IMR-90 (cell line): ENCODE measurements around the gene CNOT6. TPM values are rescaled to one million over a fixed set of nuclear protein-coding genes. Genes with fewer than 3 reads are reported as not detected.
A peak's percentile ranks its signal among the peaks of the same experiment; 100 is the strongest.

Experiments used
- ATAC-seq: fragments of 200-7000 bp; cut with Tn5 transposase; 2 replicates; pipeline ENCODE4 v1.9.1; 2020; ENCODE audit warnings: low read depth, mild to moderate bottlenecking, moderate library complexity
- BruUV-seq: library from RNA; stranded (reverse); fragments of 400-500 nt; replicated peaks from 2 replicates; lab custom pipeline; 2021; lab: Mats Ljungman, UMichigan
- CTCF ChIA-PET: fragments of 300-600 bp; formaldehyde crosslinking; extraction: SDS; loops from one replicate; lab custom pipeline; 2021; ENCODE audit warnings: antibody characterized with exemption; lab: Yijun Ruan, JAX
- POLR2A ChIA-PET: fragments of 300-600 bp; sonication (Branson Sonifier 250); formaldehyde crosslinking; loops from one replicate; lab custom pipeline; 2022; ENCODE audit warnings: antibody characterized with exemption; ENCODE audit not compliant: unreplicated experiment; lab: Charles Lee
- DNase-seq: peaks from one replicate; pipeline ENCODE4 v3.0.0; 2013
- H2AFZ ChIP-seq: replicated peaks from 2 replicates; pipeline ENCODE3; 2013; ENCODE audit warnings: low read length, mild to moderate bottlenecking; ENCODE audit not compliant: poor library complexity
- H2AK5ac ChIP-seq: 2 replicates; pipeline ENCODE4 v1.6.1; 2013; ENCODE audit warnings: low read depth, low read length, inconsistent platforms
- H2AK9ac ChIP-seq: replicated peaks from 2 replicates; pipeline ENCODE3; 2013; ENCODE audit warnings: mild to moderate bottlenecking, low read depth, low read length, moderate library complexity; ENCODE audit not compliant: poor library complexity
- H2BK120ac ChIP-seq: 2 replicates; pipeline ENCODE4 v1.6.1; 2013; ENCODE audit warnings: low read depth, low read length, inconsistent platforms
- H2BK15ac ChIP-seq: 3 replicates; pipeline ENCODE4 v1.6.1; 2013; ENCODE audit warnings: low read depth, low read length, inconsistent platforms
- H2BK20ac ChIP-seq: 2 replicates; pipeline ENCODE4 v1.6.1; 2013; ENCODE audit warnings: low read depth, mild to moderate bottlenecking, inconsistent platforms, low read length, moderate library complexity
- H2BK5ac ChIP-seq: 2 replicates; pipeline ENCODE4 v1.6.1; 2013; ENCODE audit warnings: mild to moderate bottlenecking, low read depth, low read length, inconsistent platforms; ENCODE audit not compliant: poor library complexity, severe bottlenecking
- H3K14ac ChIP-seq: replicated peaks from 2 replicates; pipeline ENCODE4 v1.6.1; 2013; ENCODE audit warnings: low read depth, low read length, inconsistent platforms
- H3K18ac ChIP-seq: 2 replicates; pipeline ENCODE4 v1.6.1; 2013; ENCODE audit warnings: low read depth, low read length, control low read depth
- H3K23ac ChIP-seq: 2 replicates; pipeline ENCODE4 v1.6.1; 2013; ENCODE audit warnings: low read depth, low read length, inconsistent platforms
- H3K27ac ChIP-seq: 2 replicates; pipeline ENCODE4 v1.5.1; 2013; ENCODE audit warnings: mild to moderate bottlenecking, control low read depth, low read length; ENCODE audit not compliant: insufficient read depth
- H3K27me3 ChIP-seq: 2 replicates; pipeline ENCODE4 v1.6.1; 2013; ENCODE audit warnings: low read length; ENCODE audit not compliant: control insufficient read depth, insufficient read depth
- H3K36me3 ChIP-seq: 2 replicates; pipeline ENCODE4 v1.6.1; 2013; ENCODE audit warnings: low read length, mixed read lengths; ENCODE audit not compliant: control insufficient read depth, insufficient read depth
- H3K4ac ChIP-seq: 2 replicates; pipeline ENCODE4 v1.6.1; 2013; ENCODE audit warnings: low read depth, low read length, inconsistent platforms
- H3K4me1 ChIP-seq: 2 replicates; pipeline ENCODE4 v1.6.1; 2013; ENCODE audit warnings: low read length, mixed read lengths; ENCODE audit not compliant: control insufficient read depth, insufficient read depth
- H3K4me2 ChIP-seq: 2 replicates; pipeline ENCODE4 v1.6.1; 2013; ENCODE audit warnings: low read depth, mild to moderate bottlenecking, control low read depth, low read length, moderate library complexity
- H3K4me3 ChIP-seq: 2 replicates; pipeline ENCODE4 v1.5.1; 2013; ENCODE audit warnings: low read depth, mild to moderate bottlenecking, control low read depth, low read length, moderate library complexity; ENCODE audit not compliant: insufficient read depth
- H3K56ac ChIP-seq: 2 replicates; pipeline ENCODE4 v1.6.1; 2013; ENCODE audit warnings: low read length, inconsistent platforms; ENCODE audit not compliant: insufficient read depth; ENCODE audit errors: extremely low read depth
- H3K79me1 ChIP-seq, 2 experiments: 2 replicates each; pipeline ENCODE4 v1.6.1; 2013; ENCODE audit warnings: low read length in 2 of 2, inconsistent platforms in 1 of 2, low read depth in 1 of 2
- H3K9ac ChIP-seq: 2 replicates; pipeline ENCODE4 v1.6.1; 2013; ENCODE audit warnings: low read depth, low read length, control low read depth
- H3K9me1 ChIP-seq: 2 replicates; pipeline ENCODE4 v1.6.1; 2013; ENCODE audit warnings: low read length, inconsistent platforms; ENCODE audit not compliant: insufficient read depth
- H3K9me3 ChIP-seq: 2 replicates; pipeline ENCODE4 v1.6.1; 2013; ENCODE audit warnings: low read length; ENCODE audit not compliant: control insufficient read depth, insufficient read depth
- H4K20me1 ChIP-seq: 2 replicates; pipeline ENCODE4 v1.6.1; 2013; ENCODE audit warnings: low read length, inconsistent platforms; ENCODE audit not compliant: insufficient read depth
- H4K5ac ChIP-seq: 2 replicates; pipeline ENCODE4 v1.6.1; 2013; ENCODE audit warnings: mild to moderate bottlenecking, low read depth, low read length, control low read depth
- H4K8ac ChIP-seq, 2 experiments: 2 replicates each; pipeline ENCODE4 v1.6.1; 2013; ENCODE audit warnings: low read depth in 2 of 2, low read length in 2 of 2, control low read depth in 1 of 2, inconsistent platforms in 1 of 2
- H4K91ac ChIP-seq: 2 replicates; pipeline ENCODE4 v1.6.1; 2013; ENCODE audit warnings: low read depth, low read length, inconsistent platforms; ENCODE audit not compliant: insufficient read depth
- BHLHE40 ChIP-seq: fragments of 150-350 bp; IDR thresholded peaks from 2 replicates; pipeline ENCODE4 v1.6.1; 2016; ENCODE audit warnings: mild to moderate bottlenecking, low read depth, low read length
- CEBPB ChIP-seq: IDR thresholded peaks from 2 replicates; pipeline ENCODE4 v1.6.1; 2012; ENCODE audit warnings: low read depth, low read length, improper control_type of control experiment
- CHD1 ChIP-seq: IDR thresholded peaks from 2 replicates; pipeline ENCODE4 v1.6.1; 2012; ENCODE audit warnings: low read depth, low read length, improper control_type of control experiment
- FOS ChIP-seq: fragments of 150-350 bp; IDR thresholded peaks from 2 replicates; pipeline ENCODE4 v1.6.1; 2016; ENCODE audit warnings: low read depth, low read length
- MAFK ChIP-seq: IDR thresholded peaks from 2 replicates; pipeline ENCODE4 v1.6.1; 2012; ENCODE audit warnings: low read depth, low read length, improper control_type of control experiment
- MAZ ChIP-seq: IDR thresholded peaks from 2 replicates; pipeline ENCODE4 v1.6.1; 2012; ENCODE audit warnings: low read depth, mild to moderate bottlenecking, low read length, improper control_type of control experiment, moderate library complexity, borderline replicate concordance
- MXI1 ChIP-seq: IDR thresholded peaks from 2 replicates; pipeline ENCODE4 v1.6.1; 2012; ENCODE audit warnings: low read depth, mild to moderate bottlenecking, low read length, moderate library complexity, borderline replicate concordance
- NFE2L2 ChIP-seq: fragments of 150-350 bp; IDR thresholded peaks from 2 replicates; pipeline ENCODE4 v1.6.1; 2016; ENCODE audit warnings: low read depth, mild to moderate bottlenecking, low read length
- POLR2A ChIP-seq: IDR thresholded peaks from 2 replicates; pipeline ENCODE4 v1.6.1; 2012; ENCODE audit warnings: mild to moderate bottlenecking, low read depth, low read length
- RAD21 ChIP-seq: IDR thresholded peaks from 2 replicates; pipeline ENCODE4 v1.6.1; 2012; ENCODE audit warnings: low read length, improper control_type of control experiment
- RCOR1 ChIP-seq: IDR thresholded peaks from 2 replicates; pipeline ENCODE4 v1.6.1; 2012; ENCODE audit warnings: mild to moderate bottlenecking, low read length, improper control_type of control experiment; ENCODE audit not compliant: insufficient replicate concordance
- RFX5 ChIP-seq: IDR thresholded peaks from 2 replicates; pipeline ENCODE4 v1.8.0; 2012; ENCODE audit warnings: low read depth, mild to moderate bottlenecking, low read length, moderate library complexity
- SMC3 ChIP-seq: fragments of 150-350 bp; IDR thresholded peaks from 2 replicates; pipeline ENCODE4 v1.6.1; 2016; ENCODE audit warnings: low read depth, mild to moderate bottlenecking, antibody characterized with exemption, low read length, moderate library complexity
- USF2 ChIP-seq: fragments of 150-350 bp; IDR thresholded peaks from 2 replicates; pipeline ENCODE4 v1.6.1; 2017; ENCODE audit warnings: mild to moderate bottlenecking, antibody characterized with exemption, low read length, low read depth
- WGBS, 2 experiments: methylation state at CpG; one replicate each; pipeline versions ENCODE4 v1.1.5 to v1.1.7; 2013; ENCODE audit warnings: missing lambda C conversion rate in 2 of 2; ENCODE audit not compliant: insufficient read length in 1 of 2; ENCODE audit errors: extremely low coverage in 2 of 2; 5-methylcytosine and 5-hydroxymethylcytosine counted together
- dilution Hi-C: fragments of 300-500 bp; cut with HindIII; formaldehyde crosslinking; loops from one replicate; pipeline ENCODE4 v1.14.3; 2018; ENCODE audit warnings: low sequenced_read_pairs; ENCODE audit not compliant: unreplicated experiment
- in situ Hi-C: fragments of 300-500 bp; cut with MboI; formaldehyde crosslinking; loops from 3 replicates; pipeline ENCODE4 v1.14.3; 2019; ENCODE audit warnings: low sequenced_read_pairs, inconsistent platforms, mixed read lengths
- intact Hi-C: fragments of 100-400 bp; cut with micrococcal nuclease; formaldehyde crosslinking; loops from 2 replicates; pipeline ENCODE4 v1.10.0; 2022
- polyA plus RNA-seq, 3 experiments: library from polyadenylated mRNA; depleted of rRNA; stranded (reverse); fragments of >200 nt; gene quantifications; 2 replicates each; pipeline ENCODE4 v1.2.3, GENCODE V29; 2012; ENCODE audit warnings: low replicate concordance in 1 of 3
- total RNA-seq: library from RNA; depleted of rRNA; stranded (reverse); fragments of >200 nt; gene quantifications from 2 replicates; pipeline ENCODE4 v1.2.3, GENCODE V29; 2012
- TF ChIP-seq, protein P1 (sequence below): fragments of 150-350 bp; IDR thresholded peaks from 2 replicates; pipeline ENCODE4 v1.6.1; 2016; ENCODE audit warnings: low read depth, mild to moderate bottlenecking, low read length, moderate library complexity, borderline replicate concordance

The CNOT6 gene
- total and polyA plus RNA-seq, 2 of the 4 experiments (the other 2 are of a cell fraction), result 9.7 to 10.8 TPM

DNA sequence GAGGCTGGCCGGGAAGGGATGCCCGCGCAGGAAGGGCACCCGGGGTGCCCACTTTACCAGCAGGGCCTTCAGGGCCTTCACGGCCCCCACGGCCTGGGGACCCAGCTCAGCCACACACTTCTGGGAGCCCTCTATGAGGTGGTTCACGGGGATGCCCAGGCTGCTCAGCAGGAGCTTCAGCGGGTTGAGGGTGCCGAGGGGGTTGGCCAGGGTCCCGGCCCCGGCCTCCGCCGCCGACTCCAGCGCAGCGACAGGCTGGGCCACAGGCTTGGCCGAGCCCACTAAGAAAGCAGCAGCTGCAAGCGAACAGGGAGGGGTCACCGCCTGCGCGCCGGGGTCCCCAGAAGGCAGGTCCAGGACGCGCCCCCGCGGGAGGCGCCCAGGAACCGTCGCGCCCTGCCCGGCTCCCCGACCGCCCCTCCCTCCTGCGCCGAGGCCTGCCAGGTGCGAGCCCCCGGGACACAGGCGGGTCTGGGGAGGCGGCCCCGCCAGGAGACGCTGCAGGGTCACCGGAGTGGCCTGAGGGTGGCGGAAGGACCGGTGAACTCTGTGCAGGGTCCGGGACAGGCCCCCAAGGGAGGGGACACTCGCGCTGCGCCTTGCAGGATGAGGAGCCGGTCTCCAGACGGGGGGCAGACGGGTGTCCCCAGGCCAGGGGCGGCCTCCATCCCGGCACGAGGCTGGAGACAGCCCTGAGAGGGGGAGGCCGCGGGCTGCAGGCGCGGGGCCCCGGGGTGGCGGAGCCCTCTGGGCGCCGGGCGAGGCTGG lies 96.5 kb downstream of the CNOT6 start:
- H2AK5ac ChIP-seq, result no peak overlapping the region
- H4K8ac ChIP-seq, result no peak overlapping the region
- no peak overlapping the region for H3K14ac ChIP-seq
- no peak overlapping the region for H4K91ac ChIP-seq
- no peak overlapping the region for H3K18ac ChIP-seq
- H4K20me1 ChIP-seq, result no peaks in the 10 kb centered on the region
- H2BK20ac ChIP-seq, result no peak overlapping the region
- H2AK9ac ChIP-seq, result no peak overlapping the region
- H4K5ac ChIP-seq, result no peak overlapping the region
- no peak overlapping the region for H2BK15ac ChIP-seq
- H2BK120ac ChIP-seq, result no peak overlapping the region
- CTCF ChIA-PET, result no interaction called here
- no peak overlapping the region for H3K56ac ChIP-seq
- dilution Hi-C loops, result no loop called here
- no peak overlapping the region for H3K4ac ChIP-seq
- peaks cover 40% of the 10 kb centered on the region for H3K27me3 ChIP-seq
- no peaks in the 10 kb centered on the region; the same call in 1 of the 2 replicates for H3K4me1 ChIP-seq
- BruUV-seq, result no TSS peak
- H2AFZ ChIP-seq, result peak overlapping the region; percentile 51
- no peak overlapping the region for H3K27ac ChIP-seq
- no peak overlapping the region for H3K9ac ChIP-seq
- POLR2A ChIA-PET, result no interaction called here
- no peak overlapping the region for H3K4me3 ChIP-seq
- ATAC-seq (peak; percentile 12; the same call in 1 of the 2 replicates), DNase-seq (no peak)
- in situ Hi-C loops, result no loop called here
- 4% methylated on average over 39 of the region's 63 CpGs; no CpG with 5 or more reads in 1 of the 2 experiments for WGBS, 2 experiments
- no peaks in the 10 kb centered on the region for H3K36me3 ChIP-seq
- H3K4me2 ChIP-seq, result no peak overlapping the region; the same call in 1 of the 2 replicates
- H3K9me1 ChIP-seq, result no peaks in the 10 kb centered on the region
- intact Hi-C loops, result no loop called here
- no peaks in the 10 kb centered on the region for H3K9me3 ChIP-seq
- H2BK5ac ChIP-seq, result no peak overlapping the region
- H3K79me1 ChIP-seq, result no peaks in the 10 kb centered on the region
- no peak overlapping the region for H3K23ac ChIP-seq
- TF ChIP-seq CEBPB (no peak), RCOR1 (no peak), NFE2L2 (no peak), CHD1 (no peak), SMC3 (no peak), MAFK (no peak), POLR2A (no peak), MAZ (no peak), RAD21 (no peak), BHLHE40 (no peak), RFX5 (no peak), USF2 (no peak), MXI1 (no peak), FOS (no peak)
- TF ChIP-seq, protein P1, sequence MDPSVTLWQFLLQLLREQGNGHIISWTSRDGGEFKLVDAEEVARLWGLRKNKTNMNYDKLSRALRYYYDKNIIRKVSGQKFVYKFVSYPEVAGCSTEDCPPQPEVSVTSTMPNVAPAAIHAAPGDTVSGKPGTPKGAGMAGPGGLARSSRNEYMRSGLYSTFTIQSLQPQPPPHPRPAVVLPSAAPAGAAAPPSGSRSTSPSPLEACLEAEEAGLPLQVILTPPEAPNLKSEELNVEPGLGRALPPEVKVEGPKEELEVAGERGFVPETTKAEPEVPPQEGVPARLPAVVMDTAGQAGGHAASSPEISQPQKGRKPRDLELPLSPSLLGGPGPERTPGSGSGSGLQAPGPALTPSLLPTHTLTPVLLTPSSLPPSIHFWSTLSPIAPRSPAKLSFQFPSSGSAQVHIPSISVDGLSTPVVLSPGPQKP, result no peak
